PC-3 (cell line): ENCODE data around the gene HSD17B12. TPM values are rescaled to one million over a fixed set of nuclear protein-coding genes. Genes with fewer than 3 reads are reported as not detected.
A peak's percentile ranks its signal among the peaks of the same experiment; 100 is the strongest.

Experiments
- ATAC-seq: fragments of 200-7000 bp; cut with Tn5 transposase; 2 replicates; pipeline ENCODE4 v1.9.1; 2020; ENCODE audit warnings: mild to moderate bottlenecking, moderate library complexity
- BruUV-seq: library from RNA; stranded (reverse); fragments of 400-500 nt; replicated peaks from 2 replicates; lab custom pipeline; 2021; lab: Mats Ljungman, UMichigan
- CTCF ChIA-PET: fragments of 300-600 bp; sonication (Branson Sonifier 250); formaldehyde crosslinking; loops from one replicate; lab custom pipeline; 2022; ENCODE audit warnings: antibody characterized with exemption; lab: Charles Lee
- POLR2A ChIA-PET: fragments of 300-600 bp; sonication (Branson Sonifier 250); formaldehyde crosslinking; loops from one replicate; lab custom pipeline; 2022; ENCODE audit warnings: antibody characterized with exemption; ENCODE audit not compliant: unreplicated experiment; lab: Charles Lee
- DNase-seq: peaks from one replicate; pipeline ENCODE4 v3.0.0-alpha.2; 2015
- H2AFZ ChIP-seq: fragments of 300-600 bp; sonication (generic); 2 replicates; pipeline ENCODE4 v1.6.0; 2016; ENCODE audit warnings: antibody characterized with exemption, low read length
- H3F3A ChIP-seq: fragments of 300-600 bp; sonication (generic); one replicate; pipeline ENCODE4 v1.6.0; 2017; ENCODE audit warnings: antibody characterized with exemption, low read length, control low read depth, mild to moderate bottlenecking; ENCODE audit not compliant: unreplicated experiment
- H3K27ac ChIP-seq: fragments of 300-600 bp; sonication (generic); 2 replicates; pipeline ENCODE4 v1.5.1; 2016; ENCODE audit warnings: mild to moderate bottlenecking, low read length
- H3K27me3 ChIP-seq: fragments of 300-600 bp; sonication (generic); 2 replicates; pipeline ENCODE4 v1.6.1; 2016; ENCODE audit warnings: low read length, mixed read lengths
- H3K36me3 ChIP-seq: fragments of 300-600 bp; sonication (generic); 2 replicates; pipeline ENCODE4 v1.6.1; 2016; ENCODE audit warnings: low read depth, mixed run types, low read length, mixed read lengths
- H3K4me1 ChIP-seq: fragments of 300-600 bp; sonication (generic); 2 replicates; pipeline ENCODE4 v1.5.1; 2016; ENCODE audit warnings: low read length; ENCODE audit not compliant: insufficient read depth
- H3K4me2 ChIP-seq: fragments of 300-600 bp; sonication (generic); 2 replicates; pipeline ENCODE4 v1.6.0; 2016; ENCODE audit warnings: low read length
- H3K4me3 ChIP-seq: fragments of 300-600 bp; sonication (generic); 2 replicates; pipeline ENCODE4 v1.5.1; 2016; ENCODE audit warnings: mild to moderate bottlenecking, low read length, mixed read lengths
- H3K79me2 ChIP-seq: fragments of 300-600 bp; sonication (generic); 2 replicates; pipeline ENCODE4 v1.6.1; 2017; ENCODE audit warnings: low read length, mixed read lengths
- H3K9ac ChIP-seq: fragments of 300-600 bp; sonication (generic); 2 replicates; pipeline ENCODE4 v1.6.0; 2016; ENCODE audit warnings: mild to moderate bottlenecking, low read length
- H3K9me2 ChIP-seq: fragments of 300-600 bp; sonication (generic); replicated peaks from 2 replicates; pipeline ENCODE4 v1.6.1; 2016; ENCODE audit warnings: mixed run types, low read length, mixed read lengths
- H3K9me3 ChIP-seq: fragments of 300-600 bp; sonication (generic); 2 replicates; pipeline ENCODE4 v1.6.1; 2016; ENCODE audit warnings: low read length, mixed read lengths
- H4K20me1 ChIP-seq: fragments of 300-600 bp; sonication (generic); 2 replicates; pipeline ENCODE4 v1.6.1; 2016; ENCODE audit warnings: low read length, mixed read lengths
- EZH2 ChIP-seq: fragments of 300-600 bp; sonication (generic); IDR thresholded peaks from one replicate; pipeline ENCODE4 v1.6.1; 2017; ENCODE audit warnings: antibody characterized with exemption, mild to moderate bottlenecking, low read length; ENCODE audit not compliant: unreplicated experiment
- EZH2phosphoT487 ChIP-seq: fragments of 300-600 bp; sonication (generic); IDR thresholded peaks from 2 replicates; pipeline ENCODE4 v1.6.1; 2018; ENCODE audit warnings: mild to moderate bottlenecking, antibody characterized with exemption, low read length, borderline replicate concordance
- intact Hi-C: fragments of 100-400 bp; cut with micrococcal nuclease; formaldehyde crosslinking; loops from 2 replicates; pipeline ENCODE4 v1.9.0; 2023
- total RNA-seq: library from RNA; depleted of rRNA; stranded (reverse); fragments of >200 nt; gene quantifications from 2 replicates; pipeline ENCODE4 v1.2.3, GENCODE V29; 2014
- TF ChIP-seq, protein P1 (sequence below): fragments of 300-600 bp; sonication (generic); conservative IDR thresholded peaks from 2 replicates; pipeline ENCODE4 v1.5.1; 2017; ENCODE audit warnings: antibody characterized with exemption, low read depth, mild to moderate bottlenecking, low read length

HSD17B12 gene
- total RNA-seq, 1 experiment from 2014 or later = 77.6 TPM

- ATAC-seq (peak; percentile 99), DNase-seq (peak; percentile 74)
- H3K27ac ChIP-seq = peak overlapping the region; percentile 14; the same call in 1 of the 2 replicates
- no peaks in the 10 kb centered on the region for H3K9me3 ChIP-seq
- H3K79me2 ChIP-seq = peaks cover 27% of the 10 kb centered on the region
- H3K4me1 ChIP-seq = peaks cover 15% of the 10 kb centered on the region
- peaks cover 25% of the 10 kb centered on the region for H3K27me3 ChIP-seq
- H3K9me2 ChIP-seq = no peaks in the 10 kb centered on the region
- POLR2A ChIA-PET = no interaction called here
- H2AFZ ChIP-seq = peak overlapping the region; percentile 97
- H3K4me3 ChIP-seq = peak overlapping the region; percentile 94
- intact Hi-C loops = loop anchor here (2.0 to 5.0 kb wide), 3 partner anchors 37 to 208 kb away; partner anchors contain the start of gene HSD17B12
- CTCF ChIA-PET = no interaction called here
- no peaks in the 10 kb centered on the region for H3K36me3 ChIP-seq
- H3K4me2 ChIP-seq = peak overlapping the region; percentile 93
- no peak for TF ChIP-seq EZH2
- TF ChIP-seq, protein P1, sequence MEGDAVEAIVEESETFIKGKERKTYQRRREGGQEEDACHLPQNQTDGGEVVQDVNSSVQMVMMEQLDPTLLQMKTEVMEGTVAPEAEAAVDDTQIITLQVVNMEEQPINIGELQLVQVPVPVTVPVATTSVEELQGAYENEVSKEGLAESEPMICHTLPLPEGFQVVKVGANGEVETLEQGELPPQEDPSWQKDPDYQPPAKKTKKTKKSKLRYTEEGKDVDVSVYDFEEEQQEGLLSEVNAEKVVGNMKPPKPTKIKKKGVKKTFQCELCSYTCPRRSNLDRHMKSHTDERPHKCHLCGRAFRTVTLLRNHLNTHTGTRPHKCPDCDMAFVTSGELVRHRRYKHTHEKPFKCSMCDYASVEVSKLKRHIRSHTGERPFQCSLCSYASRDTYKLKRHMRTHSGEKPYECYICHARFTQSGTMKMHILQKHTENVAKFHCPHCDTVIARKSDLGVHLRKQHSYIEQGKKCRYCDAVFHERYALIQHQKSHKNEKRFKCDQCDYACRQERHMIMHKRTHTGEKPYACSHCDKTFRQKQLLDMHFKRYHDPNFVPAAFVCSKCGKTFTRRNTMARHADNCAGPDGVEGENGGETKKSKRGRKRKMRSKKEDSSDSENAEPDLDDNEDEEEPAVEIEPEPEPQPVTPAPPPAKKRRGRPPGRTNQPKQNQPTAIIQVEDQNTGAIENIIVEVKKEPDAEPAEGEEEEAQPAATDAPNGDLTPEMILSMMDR = no peak
- H3F3A ChIP-seq = no peaks in the 10 kb centered on the region
- H3K9ac ChIP-seq = peak overlapping the region; percentile 84
- BruUV-seq = TSS peak; percentile 82
- H4K20me1 ChIP-seq = no peaks in the 10 kb centered on the region
These were observed 36.5 kb upstream of the HSD17B12 start for GRCh38 chr11:43643898-43644620.

DNA sequence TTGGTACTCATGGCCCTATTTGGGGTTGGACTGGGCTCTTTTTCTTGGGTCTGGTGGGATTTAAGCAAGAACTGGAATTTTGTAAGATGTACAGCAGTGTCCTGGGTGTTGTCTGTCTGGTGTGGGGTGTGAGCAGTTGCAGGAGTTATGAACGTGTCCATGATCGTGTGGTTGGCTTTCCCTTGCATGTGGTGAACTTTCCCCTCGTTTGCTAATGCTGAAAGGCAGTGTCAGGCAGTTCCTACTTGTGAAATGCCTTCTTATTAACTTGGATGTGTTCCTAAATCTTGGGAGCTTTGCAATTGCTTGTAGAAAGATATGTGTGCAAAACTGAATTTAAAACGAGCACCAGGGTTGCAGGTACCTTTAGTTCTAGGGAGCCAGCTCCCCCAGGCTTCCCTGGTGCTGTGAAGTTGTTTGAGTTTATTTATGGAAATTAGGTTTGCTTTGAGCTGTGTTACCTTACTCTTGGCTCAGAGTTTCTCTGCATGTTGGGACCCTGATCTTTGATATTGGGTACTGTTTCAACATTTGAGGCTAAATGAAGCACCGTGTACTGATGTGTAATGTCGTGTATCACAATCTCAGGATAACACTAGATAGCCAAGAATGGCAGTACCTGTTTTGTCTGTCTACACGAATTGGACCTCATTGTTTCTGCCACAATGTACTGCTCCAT is 35.8 kb upstream of the HSD17B12 start:
- Histone ChIP-seq H3K9ac (peak overlapping the region; percentile 84), H3K4me1 (peaks cover 15% of the 10 kb centered on the region), H3K36me3 (no peaks in the 10 kb centered on the region), H4K20me1 (no peaks in the 10 kb centered on the region), H3K27ac (peak overlapping the region; percentile 14; the same call in 1 of the 2 replicates), H2AFZ (peak overlapping the region; percentile 97), H3K9me2 (no peaks in the 10 kb centered on the region), H3F3A (no peaks in the 10 kb centered on the region), H3K4me2 (peak overlapping the region; percentile 93), H3K79me2 (peaks cover 27% of the 10 kb centered on the region), H3K9me3 (no peaks in the 10 kb centered on the region), H3K27me3 (peaks cover 18% of the 10 kb centered on the region), H3K4me3 (peak overlapping the region; percentile 94)
- POLR2A ChIA-PET = no interaction called here
- CTCF ChIA-PET = no interaction called here
- ATAC-seq (peak; percentile 48), DNase-seq (peak; percentile 19)
- no TSS peak for BruUV-seq
- TF ChIP-seq, protein P1 = no peak
- TF ChIP-seq EZH2 = no peak
- intact Hi-C loops = loop anchor here (2.0 to 5.0 kb wide), 3 partner anchors 36 to 208 kb away; partner anchors contain the start of gene HSD17B12

DNA sequence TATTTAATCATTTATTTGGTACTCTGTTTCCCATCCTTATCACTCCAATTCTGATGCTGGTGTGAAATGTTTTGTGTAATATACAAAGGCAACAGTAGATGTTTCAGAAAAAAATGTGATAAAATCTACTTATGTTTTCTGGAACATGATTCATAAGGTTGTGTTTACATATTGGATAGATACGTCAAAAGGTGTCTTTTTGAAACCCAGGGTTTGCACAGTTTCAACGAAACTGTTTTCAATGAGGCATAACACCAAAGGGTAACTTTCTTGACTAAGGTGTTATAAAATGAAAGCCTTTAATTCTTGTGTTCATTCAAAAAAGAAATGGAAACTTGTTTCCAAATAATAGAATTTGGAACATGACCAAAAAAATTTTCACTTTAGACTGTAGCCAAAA is 33.8 kb upstream of the HSD17B12 start:
- Histone ChIP-seq H3F3A (no peaks in the 10 kb centered on the region), H3K4me1 (peaks cover 15% of the 10 kb centered on the region), H3K4me3 (no peak overlapping the region), H3K36me3 (no peaks in the 10 kb centered on the region), H3K9ac (no peak overlapping the region), H3K79me2 (peaks cover 27% of the 10 kb centered on the region), H3K9me2 (no peaks in the 10 kb centered on the region), H3K27me3 (peaks cover under 1% of the 10 kb centered on the region; the same call in 1 of the 2 replicates), H3K9me3 (no peaks in the 10 kb centered on the region), H3K4me2 (no peak overlapping the region), H3K27ac (no peak overlapping the region), H4K20me1 (no peaks in the 10 kb centered on the region), H2AFZ (no peak overlapping the region)
- ChIA-PET POLR2A (no interaction called here), CTCF (no interaction called here)
- no peak for DNase-seq
- no peak for ATAC-seq
- intact Hi-C loops = no loop called here
- TF ChIP-seq, protein P1 = no peak
- no peak for TF ChIP-seq EZH2
- no peak for TF ChIP-seq EZH2phosphoT487
- no TSS peak for BruUV-seq
